ENCODE measurements around the gene CSAD. TPM values are rescaled to one million over a fixed set of nuclear protein-coding genes. Genes with fewer than 3 reads are reported as not detected.

The CSAD gene
- total and polyA plus RNA-seq, 2 of the 13 experiments (the other 11 are each of a cell fraction or from before 2014, with no cell fraction given): 7.2 to 23.5 TPM

DNA sequence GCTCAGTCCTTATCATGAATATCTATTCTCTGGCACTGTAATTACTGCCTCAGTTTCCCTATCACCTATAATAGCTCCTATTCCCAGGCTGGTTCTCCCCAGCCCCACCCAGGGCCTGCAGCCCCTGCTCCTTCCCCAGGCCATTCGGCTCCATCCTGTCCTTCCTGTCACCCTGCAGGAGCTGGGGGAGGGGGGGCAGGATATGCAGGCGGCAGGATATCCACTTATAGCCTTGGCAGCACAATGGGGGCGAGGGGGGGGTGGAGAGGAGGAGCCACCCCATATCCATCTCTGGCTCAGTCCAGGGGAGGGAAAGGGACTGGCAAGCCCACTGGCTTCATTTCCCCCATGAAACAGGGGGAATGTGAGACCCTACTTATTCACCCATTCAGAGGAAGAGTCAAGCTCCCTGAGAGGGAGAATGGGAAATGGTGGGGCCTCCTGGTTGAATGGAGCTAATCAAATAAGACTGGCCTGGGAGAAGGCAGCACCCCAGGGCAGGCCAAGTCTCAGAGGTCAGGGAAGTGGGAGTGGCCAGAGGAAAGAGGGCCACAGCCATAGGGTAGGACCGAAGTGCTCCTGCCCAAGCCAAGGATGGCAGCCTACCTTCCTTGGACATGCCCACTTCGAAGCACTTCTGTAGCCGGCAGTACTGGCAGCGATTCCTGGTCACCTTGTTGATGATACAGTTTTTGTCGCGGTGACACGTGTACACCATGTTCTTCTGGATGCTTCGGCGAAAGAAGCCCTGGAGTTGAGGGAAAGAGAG is 34.1 kb upstream of the CSAD start:
- CTCF ChIA-PET (ENCODE audit: low intra/inter-chr PET ratio, low total read pairs): interaction anchor here (3.5 to 4.4 kb wide), 2 partner anchors 37 to 73 kb away, joined by 21 to 66 read pairs; a partner anchor contains a TSS
- BruUV-seq (replicated peaks): no TSS peak
- no peak for FAIRE-seq

More for the DNA sequence above, 34.1 kb upstream of the CSAD start:
- Histone ChIP-seq H3K4me3 (replicated peaks in 1 of 3; ENCODE audit: insufficient read depth in 1 of 3, low read depth in 2 of 3, low read length in 3 of 3) (no peak overlapping the region), H3K4me1 (ENCODE audit: insufficient read depth, low read length) (peaks cover 56% of the 10 kb centered on the region), H2AFZ (ENCODE audit: low read length) (no peak overlapping the region), H3K27ac (ENCODE audit: extremely low read length, insufficient read depth, low read length) (no peak overlapping the region), H3K9ac (ENCODE audit: insufficient read depth, low read depth, low read length) (no peak overlapping the region), H4K20me1 (ENCODE audit: insufficient read depth, low read length) (no peaks in the 10 kb centered on the region), H3K36me3 (replicated peaks in 1 of 2; ENCODE audit: control insufficient read depth in 1 of 2, insufficient read depth in 2 of 2, low read length in 2 of 2) (no peaks in the 10 kb centered on the region; a peak in 1 of 5 replicates), H3K79me2 (ENCODE audit: insufficient read depth, low read length) (no peaks in the 10 kb centered on the region), H3K4me2 (ENCODE audit: low read depth, low read length) (no peak overlapping the region), H3K9me3 (ENCODE audit: low read length) (no peaks in the 10 kb centered on the region), H3K27me3 (ENCODE audit: control insufficient read depth in 1 of 2, insufficient read depth in 2 of 2, low read length in 2 of 2) (peaks cover 0 to 8% of the 10 kb centered on the region in 2 experiments; a peak in 2 of 5 replicates)
- 80% methylated on average over 11 of the region's 12 CpGs for WGBS (ENCODE audit: low lambda C conversion rate)
- DNase-seq (ENCODE audit: low spot score) (no peak), ATAC-seq (no peak)
- in situ Hi-C loops (cut with HindIII; ENCODE audit: extremely low pct_ligation_motif_present, low pct_unique_long_range_greater_than_20kb) (loop anchor here (5.0 kb wide), 2 partner anchors 52 to 72 kb away; partner anchors contain the start of gene ESPL1), intact Hi-C loops (cut with micrococcal nuclease; ENCODE audit: unreplicated experiment) (loop anchor here (5.0 kb wide), 1 partner anchor 37 kb away; a partner anchor contains a TSS)
- no peak for TF ChIP-seq KMT2B (CRISPR knock-in tag; IDR thresholded peaks at IDR 0.05)
- TF ChIP-seq, protein P1, sequence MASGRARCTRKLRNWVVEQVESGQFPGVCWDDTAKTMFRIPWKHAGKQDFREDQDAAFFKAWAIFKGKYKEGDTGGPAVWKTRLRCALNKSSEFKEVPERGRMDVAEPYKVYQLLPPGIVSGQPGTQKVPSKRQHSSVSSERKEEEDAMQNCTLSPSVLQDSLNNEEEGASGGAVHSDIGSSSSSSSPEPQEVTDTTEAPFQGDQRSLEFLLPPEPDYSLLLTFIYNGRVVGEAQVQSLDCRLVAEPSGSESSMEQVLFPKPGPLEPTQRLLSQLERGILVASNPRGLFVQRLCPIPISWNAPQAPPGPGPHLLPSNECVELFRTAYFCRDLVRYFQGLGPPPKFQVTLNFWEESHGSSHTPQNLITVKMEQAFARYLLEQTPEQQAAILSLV (CRISPR knock-in tag; IDR thresholded peaks at IDR 0.05; ENCODE audit: borderline replicate concordance): no peak
- TF ChIP-seq, protein P2, sequence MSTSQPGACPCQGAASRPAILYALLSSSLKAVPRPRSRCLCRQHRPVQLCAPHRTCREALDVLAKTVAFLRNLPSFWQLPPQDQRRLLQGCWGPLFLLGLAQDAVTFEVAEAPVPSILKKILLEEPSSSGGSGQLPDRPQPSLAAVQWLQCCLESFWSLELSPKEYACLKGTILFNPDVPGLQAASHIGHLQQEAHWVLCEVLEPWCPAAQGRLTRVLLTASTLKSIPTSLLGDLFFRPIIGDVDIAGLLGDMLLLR (CRISPR knock-in tag; IDR thresholded peaks at IDR 0.05): no peak
- no peak for TF ChIP-seq ZNF3 (CRISPR knock-in tag; IDR thresholded peaks at IDR 0.05)
- TF ChIP-seq TRIM24 (CRISPR knock-in tag; IDR thresholded peaks at IDR 0.05): no peak
- TF ChIP-seq, protein P3, sequence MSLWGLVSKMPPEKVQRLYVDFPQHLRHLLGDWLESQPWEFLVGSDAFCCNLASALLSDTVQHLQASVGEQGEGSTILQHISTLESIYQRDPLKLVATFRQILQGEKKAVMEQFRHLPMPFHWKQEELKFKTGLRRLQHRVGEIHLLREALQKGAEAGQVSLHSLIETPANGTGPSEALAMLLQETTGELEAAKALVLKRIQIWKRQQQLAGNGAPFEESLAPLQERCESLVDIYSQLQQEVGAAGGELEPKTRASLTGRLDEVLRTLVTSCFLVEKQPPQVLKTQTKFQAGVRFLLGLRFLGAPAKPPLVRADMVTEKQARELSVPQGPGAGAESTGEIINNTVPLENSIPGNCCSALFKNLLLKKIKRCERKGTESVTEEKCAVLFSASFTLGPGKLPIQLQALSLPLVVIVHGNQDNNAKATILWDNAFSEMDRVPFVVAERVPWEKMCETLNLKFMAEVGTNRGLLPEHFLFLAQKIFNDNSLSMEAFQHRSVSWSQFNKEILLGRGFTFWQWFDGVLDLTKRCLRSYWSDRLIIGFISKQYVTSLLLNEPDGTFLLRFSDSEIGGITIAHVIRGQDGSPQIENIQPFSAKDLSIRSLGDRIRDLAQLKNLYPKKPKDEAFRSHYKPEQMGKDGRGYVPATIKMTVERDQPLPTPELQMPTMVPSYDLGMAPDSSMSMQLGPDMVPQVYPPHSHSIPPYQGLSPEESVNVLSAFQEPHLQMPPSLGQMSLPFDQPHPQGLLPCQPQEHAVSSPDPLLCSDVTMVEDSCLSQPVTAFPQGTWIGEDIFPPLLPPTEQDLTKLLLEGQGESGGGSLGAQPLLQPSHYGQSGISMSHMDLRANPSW (CRISPR knock-in tag; IDR thresholded peaks at IDR 0.05; ENCODE audit: borderline replicate concordance): no peak
- no peak for TF ChIP-seq ZNF563 (CRISPR knock-in tag; IDR thresholded peaks at IDR 0.05)
- no peak for TF ChIP-seq RBM39 (IDR thresholded peaks at IDR 0.05; ENCODE audit: low read depth, low read length, poor library complexity, severe bottlenecking)
- TF ChIP-seq ETV5 (CRISPR knock-in tag; IDR thresholded peaks at IDR 0.05; ENCODE audit: borderline replicate concordance): no peak
- TF ChIP-seq AGO2 (optimal IDR thresholded peaks at IDR 0.05; ENCODE audit: low read depth, low read length): no peak
- TF ChIP-seq ZFP37 (CRISPR knock-in tag; IDR thresholded peaks at IDR 0.05; ENCODE audit: borderline replicate concordance): no peak
- POLR2A ChIA-PET: interaction anchor here (2.0 kb wide), 1 partner anchor 81 kb away, joined by 8 read pairs; the partner anchor contains the start of gene PFDN5

Data from HepG2 (cell line).